Hematopoietic multipotent progenitor cell (in vitro differentiated cells): ENCODE results near the gene GPR68. TPM values are rescaled to one million over a fixed set of nuclear protein-coding genes. Genes with fewer than 3 reads are reported as not detected.
"Not testable (repeated sequence)": the region's sequence is repeated elsewhere in the genome, so short reads cannot be mapped to it uniquely, and the experiment has no call there.

Experiments used
- DNase-seq, 3 donors: peaks; one replicate each; pipeline ENCODE4 v3.0.0-alpha.2; 2011 to 2015; ENCODE audit warnings: low read depth in 2 of 3, low spot score in 2 of 3
- total RNA-seq: library from RNA; depleted of rRNA; stranded (reverse); fragments of >200 nt; gene quantifications from one replicate; pipeline ENCODE4 v1.2.3, GENCODE V29; 2012

GPR68 gene
- total RNA-seq, 1 donor, result 0.81 TPM

GRCh38 chr14:91273273-91273884 is 28.9 kb upstream of the GPR68 start:
- no peak for DNase-seq

GRCh38 chr14:91272341-91273272 is 28.1 kb upstream of the GPR68 start:
- DNase-seq, result no peak

GRCh38 chr14:91271639-91272038 is 27.1 kb upstream of the GPR68 start:
- DNase-seq, result no peak

GRCh38 chr14:91270619-91271018 is 26.1 kb upstream of the GPR68 start:
- no peak for DNase-seq

- DNase-seq, result no peak
Observed at GRCh38 chr14:91270188-91270587, 25.7 kb upstream of the GPR68 start.

GRCh38 chr14:91269076-91269991 is 24.8 kb upstream of the GPR68 start:
- no peak for DNase-seq

GRCh38 chr14:91267965-91268437 is 23.5 kb upstream of the GPR68 start:
- DNase-seq, result no peak

- DNase-seq, result not testable (repeated sequence)
Observed at GRCh38 chr14:91266276-91266675, 21.8 kb upstream of the GPR68 start.

GRCh38 chr14:91265404-91265803 is 20.9 kb upstream of the GPR68 start:
- DNase-seq, result no peak

- DNase-seq, result no peak
Observed at GRCh38 chr14:91264151-91265150, 19.9 kb upstream of the GPR68 start.

- no peak for DNase-seq
Observed at GRCh38 chr14:91263329-91263728, 18.8 kb upstream of the GPR68 start.

GRCh38 chr14:91261986-91262549 is 17.6 kb upstream of the GPR68 start:
- no peak for DNase-seq

GRCh38 chr14:91261115-91261514 is 16.6 kb upstream of the GPR68 start:
- DNase-seq, result peak in 2 of 3 donors; percentile 54 to 88

- DNase-seq, result no peak
Observed at GRCh38 chr14:91258876-91259275, 14.4 kb upstream of the GPR68 start.

GRCh38 chr14:91258011-91258618 is 13.6 kb upstream of the GPR68 start:
- DNase-seq, result no peak

GRCh38 chr14:91257328-91258010 is 13.0 kb upstream of the GPR68 start:
- DNase-seq, result peak in 2 of 3 donors; percentile 55 to 77

GRCh38 chr14:91256661-91257060 is 12.2 kb upstream of the GPR68 start:
- no peak for DNase-seq

- DNase-seq, result no peak
Observed at GRCh38 chr14:91255026-91255695, 10.7 kb upstream of the GPR68 start.
